ENCODE data around the gene PGM5.
"Not testable (repeated sequence)": the region's sequence is repeated elsewhere in the genome, so short reads cannot be mapped to it uniquely, and the experiment has no call there.

DNA sequence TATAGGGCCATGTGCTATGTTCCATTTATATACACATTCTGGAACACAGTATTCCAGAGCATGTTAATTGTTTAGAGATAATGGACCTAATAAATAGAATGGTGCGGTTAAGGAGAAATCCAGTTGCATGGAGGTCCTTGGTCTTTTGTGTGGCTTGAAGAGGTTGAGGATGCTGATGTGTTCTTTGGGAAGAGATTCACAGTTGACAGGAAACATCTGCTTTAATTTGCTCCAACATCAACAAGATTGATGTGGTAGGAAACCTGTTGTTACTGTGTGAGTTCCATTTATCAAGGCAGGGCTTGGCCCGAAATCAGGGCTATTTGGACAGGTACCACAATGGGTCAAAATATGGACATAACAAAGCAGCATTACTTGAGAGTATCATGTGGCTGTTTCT lies 56.3 kb downstream of the PGM5 start:
- TF ChIP-seq, protein P1, sequence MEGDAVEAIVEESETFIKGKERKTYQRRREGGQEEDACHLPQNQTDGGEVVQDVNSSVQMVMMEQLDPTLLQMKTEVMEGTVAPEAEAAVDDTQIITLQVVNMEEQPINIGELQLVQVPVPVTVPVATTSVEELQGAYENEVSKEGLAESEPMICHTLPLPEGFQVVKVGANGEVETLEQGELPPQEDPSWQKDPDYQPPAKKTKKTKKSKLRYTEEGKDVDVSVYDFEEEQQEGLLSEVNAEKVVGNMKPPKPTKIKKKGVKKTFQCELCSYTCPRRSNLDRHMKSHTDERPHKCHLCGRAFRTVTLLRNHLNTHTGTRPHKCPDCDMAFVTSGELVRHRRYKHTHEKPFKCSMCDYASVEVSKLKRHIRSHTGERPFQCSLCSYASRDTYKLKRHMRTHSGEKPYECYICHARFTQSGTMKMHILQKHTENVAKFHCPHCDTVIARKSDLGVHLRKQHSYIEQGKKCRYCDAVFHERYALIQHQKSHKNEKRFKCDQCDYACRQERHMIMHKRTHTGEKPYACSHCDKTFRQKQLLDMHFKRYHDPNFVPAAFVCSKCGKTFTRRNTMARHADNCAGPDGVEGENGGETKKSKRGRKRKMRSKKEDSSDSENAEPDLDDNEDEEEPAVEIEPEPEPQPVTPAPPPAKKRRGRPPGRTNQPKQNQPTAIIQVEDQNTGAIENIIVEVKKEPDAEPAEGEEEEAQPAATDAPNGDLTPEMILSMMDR (IDR thresholded peaks at IDR 0.05; ENCODE audit: poor library complexity) = not testable (repeated sequence)
- not testable (repeated sequence) for TF ChIP-seq EZH2phosphoT487 (IDR thresholded peaks at IDR 0.05; ENCODE audit: low read depth, severe bottlenecking, unreplicated experiment)

Measured in hepatocyte (in vitro differentiated cells).